Measurements from ENCODE around the gene MACROD2. TPM values are rescaled to one million over a fixed set of nuclear protein-coding genes. Genes with fewer than 3 reads are reported as not detected.

The MACROD2 gene
- total RNA-seq, 1 donor from 2014 or later, result 2.5 TPM

DNA sequence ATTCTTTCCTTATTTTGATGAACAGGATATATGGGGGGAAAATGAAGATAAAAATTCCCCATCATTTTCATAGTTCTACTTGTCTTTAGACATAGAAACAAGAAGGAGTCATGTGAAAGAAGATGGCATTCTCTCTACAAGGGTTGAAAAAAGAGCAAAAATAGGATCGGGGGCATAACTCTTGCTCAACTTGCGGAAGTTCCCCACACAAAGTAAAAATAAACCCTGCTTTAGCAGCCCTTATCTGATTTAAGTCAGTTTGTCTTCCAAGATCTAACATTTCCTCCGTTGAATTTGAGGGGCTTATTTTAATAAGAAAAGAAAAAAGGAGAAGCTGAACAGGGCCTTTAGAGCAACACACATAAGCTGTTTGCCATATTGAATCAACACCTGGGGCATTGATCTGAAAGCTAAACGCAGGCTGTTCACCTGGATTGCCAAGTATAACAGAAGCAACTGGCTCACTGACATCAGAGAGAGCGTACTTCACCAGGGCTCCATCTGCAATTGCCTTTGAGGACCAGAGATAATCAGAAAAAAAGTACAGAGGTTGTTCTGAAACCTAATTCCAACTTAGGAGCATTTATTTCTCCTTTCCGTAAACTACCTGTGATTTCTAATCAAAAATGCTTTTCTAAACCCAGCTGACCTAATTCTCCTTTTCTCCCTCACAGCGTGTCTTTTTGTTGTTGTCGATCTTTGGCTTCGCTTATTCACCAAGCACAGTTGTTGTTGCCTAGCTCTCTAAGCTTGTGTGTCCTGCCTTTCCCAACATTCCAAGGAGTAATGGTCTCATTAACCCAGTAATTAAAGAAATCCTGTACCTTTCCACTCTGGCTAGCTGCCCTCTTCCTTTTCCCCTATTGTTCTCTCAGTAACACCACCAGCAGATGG, 2010.0 kb downstream of the MACROD2 start:
- Mint-ChIP-seq H3K27me3 (ENCODE audit: unreplicated experiment) (no peaks in the 10 kb centered on the region), H3K4me1 (ENCODE audit: unreplicated experiment) (no peaks in the 10 kb centered on the region), H3K27ac (ENCODE audit: unreplicated experiment) (no peak overlapping the region), H3K4me3 (ENCODE audit: unreplicated experiment) (no peak overlapping the region), H3K36me3 (ENCODE audit: unreplicated experiment) (no peaks in the 10 kb centered on the region), H3K9me3 (ENCODE audit: unreplicated experiment) (peaks cover 5% of the 10 kb centered on the region)
- TF ChIP-seq, protein P1, sequence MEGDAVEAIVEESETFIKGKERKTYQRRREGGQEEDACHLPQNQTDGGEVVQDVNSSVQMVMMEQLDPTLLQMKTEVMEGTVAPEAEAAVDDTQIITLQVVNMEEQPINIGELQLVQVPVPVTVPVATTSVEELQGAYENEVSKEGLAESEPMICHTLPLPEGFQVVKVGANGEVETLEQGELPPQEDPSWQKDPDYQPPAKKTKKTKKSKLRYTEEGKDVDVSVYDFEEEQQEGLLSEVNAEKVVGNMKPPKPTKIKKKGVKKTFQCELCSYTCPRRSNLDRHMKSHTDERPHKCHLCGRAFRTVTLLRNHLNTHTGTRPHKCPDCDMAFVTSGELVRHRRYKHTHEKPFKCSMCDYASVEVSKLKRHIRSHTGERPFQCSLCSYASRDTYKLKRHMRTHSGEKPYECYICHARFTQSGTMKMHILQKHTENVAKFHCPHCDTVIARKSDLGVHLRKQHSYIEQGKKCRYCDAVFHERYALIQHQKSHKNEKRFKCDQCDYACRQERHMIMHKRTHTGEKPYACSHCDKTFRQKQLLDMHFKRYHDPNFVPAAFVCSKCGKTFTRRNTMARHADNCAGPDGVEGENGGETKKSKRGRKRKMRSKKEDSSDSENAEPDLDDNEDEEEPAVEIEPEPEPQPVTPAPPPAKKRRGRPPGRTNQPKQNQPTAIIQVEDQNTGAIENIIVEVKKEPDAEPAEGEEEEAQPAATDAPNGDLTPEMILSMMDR (IDR thresholded peaks at IDR 0.05), result no peak
- DNase-seq (ENCODE audit: extremely low spot score, unreplicated experiment), result no peak

DNA sequence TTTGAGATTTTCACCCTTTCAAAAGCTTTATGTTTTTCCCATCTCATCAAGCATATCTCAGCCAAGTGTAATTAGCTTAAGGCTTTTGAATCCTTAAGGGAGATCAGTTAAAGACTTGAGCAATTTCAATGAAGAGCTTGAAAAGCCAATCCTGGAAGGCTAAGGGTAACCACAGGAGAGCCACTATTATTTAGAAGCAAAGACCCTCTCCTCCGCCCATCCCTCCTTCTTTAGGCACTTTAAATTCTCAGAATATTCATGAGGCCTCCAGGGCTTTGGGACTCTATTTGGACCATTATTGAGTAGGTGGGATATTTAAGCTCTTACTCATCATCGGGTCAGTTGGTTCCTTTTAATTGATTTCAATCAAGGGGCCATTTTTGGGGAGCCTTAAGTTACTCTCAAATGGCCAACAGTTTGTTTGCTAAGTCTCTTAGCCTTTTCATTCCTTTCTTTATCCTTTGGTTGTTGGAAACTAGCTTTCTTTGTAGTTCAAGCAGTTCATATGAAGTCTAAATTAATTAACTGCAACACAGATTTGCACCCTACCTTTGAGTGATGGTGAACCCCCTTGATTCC, 2010.7 kb downstream of the MACROD2 start:
- no peak for DNase-seq (ENCODE audit: extremely low spot score, unreplicated experiment)
- no peak overlapping the region for H3K27ac Mint-ChIP-seq (ENCODE audit: unreplicated experiment)
- H3K27me3 Mint-ChIP-seq (ENCODE audit: unreplicated experiment), result no peaks in the 10 kb centered on the region
- peaks cover 5% of the 10 kb centered on the region for H3K9me3 Mint-ChIP-seq (ENCODE audit: unreplicated experiment)
- H3K4me3 Mint-ChIP-seq (ENCODE audit: unreplicated experiment), result no peak overlapping the region
- no peaks in the 10 kb centered on the region for H3K4me1 Mint-ChIP-seq (ENCODE audit: unreplicated experiment)
- TF ChIP-seq, protein P1 (IDR thresholded peaks at IDR 0.05), result no peak
- H3K36me3 Mint-ChIP-seq (ENCODE audit: unreplicated experiment), result no peaks in the 10 kb centered on the region

DNA sequence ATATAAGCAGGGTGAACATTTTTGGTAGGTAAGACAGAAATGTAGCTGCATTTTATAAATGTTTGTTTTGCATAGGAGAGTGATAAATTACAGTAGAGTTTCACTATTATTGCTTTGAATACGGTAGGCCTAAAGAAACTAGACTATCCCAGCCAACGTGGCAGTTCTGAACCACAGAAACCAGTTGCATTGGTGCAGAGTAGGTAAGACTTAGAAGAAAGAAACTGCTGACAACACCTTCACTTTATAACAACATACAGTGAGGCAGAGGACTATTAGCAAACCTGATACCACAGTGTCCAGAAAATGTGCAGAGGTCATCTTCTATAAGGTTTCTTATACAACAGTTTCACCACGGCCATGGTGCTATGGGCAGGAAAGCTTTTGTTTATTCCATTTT, 2011.8 kb downstream of the MACROD2 start:
- H3K4me3 Mint-ChIP-seq (ENCODE audit: unreplicated experiment), result no peak overlapping the region
- H3K4me1 Mint-ChIP-seq (ENCODE audit: unreplicated experiment), result no peaks in the 10 kb centered on the region
- H3K9me3 Mint-ChIP-seq (ENCODE audit: unreplicated experiment), result peaks cover 5% of the 10 kb centered on the region
- no peak overlapping the region for H3K27ac Mint-ChIP-seq (ENCODE audit: unreplicated experiment)
- H3K27me3 Mint-ChIP-seq (ENCODE audit: unreplicated experiment), result no peaks in the 10 kb centered on the region
- DNase-seq (ENCODE audit: extremely low spot score, unreplicated experiment), result no peak
- H3K36me3 Mint-ChIP-seq (ENCODE audit: unreplicated experiment), result no peaks in the 10 kb centered on the region
- TF ChIP-seq, protein P1 (IDR thresholded peaks at IDR 0.05), result no peak

- H3K27ac Mint-ChIP-seq (ENCODE audit: unreplicated experiment), result no peak overlapping the region
- H3K4me3 Mint-ChIP-seq (ENCODE audit: unreplicated experiment), result no peak overlapping the region
- no peaks in the 10 kb centered on the region for H3K36me3 Mint-ChIP-seq (ENCODE audit: unreplicated experiment)
- no peak for DNase-seq (ENCODE audit: extremely low spot score, unreplicated experiment)
- peaks cover 5% of the 10 kb centered on the region for H3K9me3 Mint-ChIP-seq (ENCODE audit: unreplicated experiment)
- H3K4me1 Mint-ChIP-seq (ENCODE audit: unreplicated experiment), result no peaks in the 10 kb centered on the region
- H3K27me3 Mint-ChIP-seq (ENCODE audit: unreplicated experiment), result no peaks in the 10 kb centered on the region
- TF ChIP-seq, protein P1 (IDR thresholded peaks at IDR 0.05), result no peak
Measured at GRCh38 chr20:16007962-16008361, 2012.6 kb downstream of the MACROD2 start.

GRCh38 chr20:16011056-16011455, 2015.7 kb downstream of the MACROD2 start:
- Mint-ChIP-seq H3K36me3 (ENCODE audit: unreplicated experiment) (no peaks in the 10 kb centered on the region), H3K27me3 (ENCODE audit: unreplicated experiment) (no peaks in the 10 kb centered on the region), H3K9me3 (ENCODE audit: unreplicated experiment) (peaks cover 5% of the 10 kb centered on the region), H3K4me1 (ENCODE audit: unreplicated experiment) (no peaks in the 10 kb centered on the region), H3K27ac (ENCODE audit: unreplicated experiment) (no peak overlapping the region), H3K4me3 (ENCODE audit: unreplicated experiment) (no peak overlapping the region)
- TF ChIP-seq, protein P1 (IDR thresholded peaks at IDR 0.05), result no peak
- DNase-seq (ENCODE audit: extremely low spot score, unreplicated experiment), result no peak

Measured in osteocyte (in vitro differentiated cells).